IMR-90 (cell line): ENCODE results near the gene SMCO4. TPM values are rescaled to one million over a fixed set of nuclear protein-coding genes. Genes with fewer than 3 reads are reported as not detected.

Experiments used
- ATAC-seq: fragments of 200-7000 bp; cut with Tn5 transposase; 2 replicates; pipeline ENCODE4 v1.9.1; 2020; ENCODE audit warnings: low read depth, mild to moderate bottlenecking, moderate library complexity
- BruUV-seq: library from RNA; stranded (reverse); fragments of 400-500 nt; replicated peaks from 2 replicates; lab custom pipeline; 2021; lab: Mats Ljungman, UMichigan
- CTCF ChIA-PET: fragments of 300-600 bp; formaldehyde crosslinking; extraction: SDS; loops from one replicate; lab custom pipeline; 2021; ENCODE audit warnings: antibody characterized with exemption; lab: Yijun Ruan, JAX
- POLR2A ChIA-PET: fragments of 300-600 bp; sonication (Branson Sonifier 250); formaldehyde crosslinking; loops from one replicate; lab custom pipeline; 2022; ENCODE audit warnings: antibody characterized with exemption; ENCODE audit not compliant: unreplicated experiment; lab: Charles Lee
- DNase-seq: peaks from one replicate; pipeline ENCODE4 v3.0.0; 2013
- H2AFZ ChIP-seq: replicated peaks from 2 replicates; pipeline ENCODE3; 2013; ENCODE audit warnings: low read length, mild to moderate bottlenecking; ENCODE audit not compliant: poor library complexity
- H2AK5ac ChIP-seq: 2 replicates; pipeline ENCODE4 v1.6.1; 2013; ENCODE audit warnings: low read depth, low read length, inconsistent platforms
- H2AK9ac ChIP-seq: replicated peaks from 2 replicates; pipeline ENCODE3; 2013; ENCODE audit warnings: mild to moderate bottlenecking, low read depth, low read length, moderate library complexity; ENCODE audit not compliant: poor library complexity
- H2BK120ac ChIP-seq: 2 replicates; pipeline ENCODE4 v1.6.1; 2013; ENCODE audit warnings: low read depth, low read length, inconsistent platforms
- H2BK15ac ChIP-seq: 3 replicates; pipeline ENCODE4 v1.6.1; 2013; ENCODE audit warnings: low read depth, low read length, inconsistent platforms
- H2BK20ac ChIP-seq: 2 replicates; pipeline ENCODE4 v1.6.1; 2013; ENCODE audit warnings: low read depth, mild to moderate bottlenecking, inconsistent platforms, low read length, moderate library complexity
- H2BK5ac ChIP-seq: 2 replicates; pipeline ENCODE4 v1.6.1; 2013; ENCODE audit warnings: mild to moderate bottlenecking, low read depth, low read length, inconsistent platforms; ENCODE audit not compliant: poor library complexity, severe bottlenecking
- H3K14ac ChIP-seq: replicated peaks from 2 replicates; pipeline ENCODE4 v1.6.1; 2013; ENCODE audit warnings: low read depth, low read length, inconsistent platforms
- H3K18ac ChIP-seq: 2 replicates; pipeline ENCODE4 v1.6.1; 2013; ENCODE audit warnings: low read depth, low read length, control low read depth
- H3K23ac ChIP-seq: 2 replicates; pipeline ENCODE4 v1.6.1; 2013; ENCODE audit warnings: low read depth, low read length, inconsistent platforms
- H3K27ac ChIP-seq: 2 replicates; pipeline ENCODE4 v1.5.1; 2013; ENCODE audit warnings: mild to moderate bottlenecking, control low read depth, low read length; ENCODE audit not compliant: insufficient read depth
- H3K27me3 ChIP-seq: 2 replicates; pipeline ENCODE4 v1.6.1; 2013; ENCODE audit warnings: low read length; ENCODE audit not compliant: control insufficient read depth, insufficient read depth
- H3K36me3 ChIP-seq: 2 replicates; pipeline ENCODE4 v1.6.1; 2013; ENCODE audit warnings: low read length, mixed read lengths; ENCODE audit not compliant: control insufficient read depth, insufficient read depth
- H3K4ac ChIP-seq: 2 replicates; pipeline ENCODE4 v1.6.1; 2013; ENCODE audit warnings: low read depth, low read length, inconsistent platforms
- H3K4me1 ChIP-seq: 2 replicates; pipeline ENCODE4 v1.6.1; 2013; ENCODE audit warnings: low read length, mixed read lengths; ENCODE audit not compliant: control insufficient read depth, insufficient read depth
- H3K4me2 ChIP-seq: 2 replicates; pipeline ENCODE4 v1.6.1; 2013; ENCODE audit warnings: low read depth, mild to moderate bottlenecking, control low read depth, low read length, moderate library complexity
- H3K4me3 ChIP-seq: 2 replicates; pipeline ENCODE4 v1.5.1; 2013; ENCODE audit warnings: low read depth, mild to moderate bottlenecking, control low read depth, low read length, moderate library complexity; ENCODE audit not compliant: insufficient read depth
- H3K56ac ChIP-seq: 2 replicates; pipeline ENCODE4 v1.6.1; 2013; ENCODE audit warnings: low read length, inconsistent platforms; ENCODE audit not compliant: insufficient read depth; ENCODE audit errors: extremely low read depth
- H3K79me1 ChIP-seq, 2 experiments: 2 replicates each; pipeline ENCODE4 v1.6.1; 2013; ENCODE audit warnings: low read length in 2 of 2, inconsistent platforms in 1 of 2, low read depth in 1 of 2
- H3K9ac ChIP-seq: 2 replicates; pipeline ENCODE4 v1.6.1; 2013; ENCODE audit warnings: low read depth, low read length, control low read depth
- H3K9me1 ChIP-seq: 2 replicates; pipeline ENCODE4 v1.6.1; 2013; ENCODE audit warnings: low read length, inconsistent platforms; ENCODE audit not compliant: insufficient read depth
- H3K9me3 ChIP-seq: 2 replicates; pipeline ENCODE4 v1.6.1; 2013; ENCODE audit warnings: low read length; ENCODE audit not compliant: control insufficient read depth, insufficient read depth
- H4K20me1 ChIP-seq: 2 replicates; pipeline ENCODE4 v1.6.1; 2013; ENCODE audit warnings: low read length, inconsistent platforms; ENCODE audit not compliant: insufficient read depth
- H4K5ac ChIP-seq: 2 replicates; pipeline ENCODE4 v1.6.1; 2013; ENCODE audit warnings: mild to moderate bottlenecking, low read depth, low read length, control low read depth
- H4K8ac ChIP-seq, 2 experiments: 2 replicates each; pipeline ENCODE4 v1.6.1; 2013; ENCODE audit warnings: low read depth in 2 of 2, low read length in 2 of 2, control low read depth in 1 of 2, inconsistent platforms in 1 of 2
- H4K91ac ChIP-seq: 2 replicates; pipeline ENCODE4 v1.6.1; 2013; ENCODE audit warnings: low read depth, low read length, inconsistent platforms; ENCODE audit not compliant: insufficient read depth
- CHD1 ChIP-seq: IDR thresholded peaks from 2 replicates; pipeline ENCODE4 v1.6.1; 2012; ENCODE audit warnings: low read depth, low read length, improper control_type of control experiment
- WGBS, 2 experiments: methylation state at CpG; one replicate each; pipeline versions ENCODE4 v1.1.5 to v1.1.7; 2013; ENCODE audit warnings: missing lambda C conversion rate in 2 of 2; ENCODE audit not compliant: insufficient read length in 1 of 2; ENCODE audit errors: extremely low coverage in 2 of 2; 5-methylcytosine and 5-hydroxymethylcytosine counted together
- dilution Hi-C: fragments of 300-500 bp; cut with HindIII; formaldehyde crosslinking; loops from one replicate; pipeline ENCODE4 v1.14.3; 2018; ENCODE audit warnings: low sequenced_read_pairs; ENCODE audit not compliant: unreplicated experiment
- in situ Hi-C: fragments of 300-500 bp; cut with MboI; formaldehyde crosslinking; loops from 3 replicates; pipeline ENCODE4 v1.14.3; 2019; ENCODE audit warnings: low sequenced_read_pairs, inconsistent platforms, mixed read lengths
- intact Hi-C: fragments of 100-400 bp; cut with micrococcal nuclease; formaldehyde crosslinking; loops from 2 replicates; pipeline ENCODE4 v1.10.0; 2022
- polyA plus RNA-seq, 3 experiments: library from polyadenylated mRNA; depleted of rRNA; stranded (reverse); fragments of >200 nt; gene quantifications; 2 replicates each; pipeline ENCODE4 v1.2.3, GENCODE V29; 2012; ENCODE audit warnings: low replicate concordance in 1 of 3
- total RNA-seq: library from RNA; depleted of rRNA; stranded (reverse); fragments of >200 nt; gene quantifications from 2 replicates; pipeline ENCODE4 v1.2.3, GENCODE V29; 2012

The SMCO4 gene
- total and polyA plus RNA-seq, 2 of the 4 experiments (the other 2 are of a cell fraction) = 2.2 to 17.7 TPM

DNA sequence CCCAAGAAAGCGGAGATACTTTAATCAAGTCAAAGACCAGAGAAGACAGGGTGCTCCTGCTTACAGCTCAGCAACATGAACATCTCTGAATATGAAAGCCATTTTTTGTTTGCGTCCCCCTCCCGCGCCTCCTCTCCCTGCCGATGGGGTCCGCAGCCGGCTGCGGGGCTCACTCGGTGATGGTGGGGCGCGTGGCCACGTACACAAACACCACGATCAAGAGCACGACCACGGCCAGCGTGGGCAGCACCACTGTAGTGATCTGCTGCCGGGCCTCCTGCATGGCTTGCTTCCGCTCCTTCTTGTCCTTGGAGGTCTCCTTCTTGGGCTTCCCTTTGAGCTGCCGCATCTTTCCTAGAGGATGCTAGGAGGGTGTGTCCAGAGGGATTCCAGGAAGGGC, 64.3 kb downstream of the SMCO4 start:
- dilution Hi-C loops = no loop called here
- intact Hi-C loops = no loop called here

More for the DNA sequence above, 64.3 kb downstream of the SMCO4 start:
- TF ChIP-seq CHD1 = no peak
- Histone ChIP-seq H3K4me3 (no peak overlapping the region), H4K5ac (no peak overlapping the region), H3K9ac (no peak overlapping the region), H2BK20ac (no peak overlapping the region), H3K9me1 (peaks cover 7% of the 10 kb centered on the region; the same call in 1 of the 2 replicates), H2AFZ (no peak overlapping the region), H2BK15ac (no peak overlapping the region), H3K36me3 (no peaks in the 10 kb centered on the region), H2BK120ac (no peak overlapping the region), H3K4me1 (peaks cover 6% of the 10 kb centered on the region), H4K20me1 (no peaks in the 10 kb centered on the region; the same call in none of the 2 replicates), H2BK5ac (no peak overlapping the region), H3K79me1 (no peaks in the 10 kb centered on the region), H4K8ac (no peak overlapping the region), H3K4ac (no peak overlapping the region), H3K23ac (no peak overlapping the region), H4K91ac (no peak overlapping the region), H3K18ac (no peak overlapping the region), H3K27me3 (no peaks in the 10 kb centered on the region), H3K14ac (no peak overlapping the region), H3K27ac (no peak overlapping the region), H3K9me3 (no peaks in the 10 kb centered on the region; the same call in 1 of the 2 replicates), H3K4me2 (no peak overlapping the region), H2AK9ac (no peak overlapping the region), H2AK5ac (no peak overlapping the region), H3K56ac (no peak overlapping the region)
- POLR2A ChIA-PET = no interaction called here
- CTCF ChIA-PET = no interaction called here
- no peak for DNase-seq
- no TSS peak for BruUV-seq
- 96% methylated on average over 13 of the region's 19 CpGs; no CpG with 5 or more reads in 1 of the 2 experiments for WGBS, 2 experiments
- ATAC-seq = no peak
- in situ Hi-C loops = no loop called here
